ENCODE measurements around the gene G3BP2.

The G3BP2 gene

DNA sequence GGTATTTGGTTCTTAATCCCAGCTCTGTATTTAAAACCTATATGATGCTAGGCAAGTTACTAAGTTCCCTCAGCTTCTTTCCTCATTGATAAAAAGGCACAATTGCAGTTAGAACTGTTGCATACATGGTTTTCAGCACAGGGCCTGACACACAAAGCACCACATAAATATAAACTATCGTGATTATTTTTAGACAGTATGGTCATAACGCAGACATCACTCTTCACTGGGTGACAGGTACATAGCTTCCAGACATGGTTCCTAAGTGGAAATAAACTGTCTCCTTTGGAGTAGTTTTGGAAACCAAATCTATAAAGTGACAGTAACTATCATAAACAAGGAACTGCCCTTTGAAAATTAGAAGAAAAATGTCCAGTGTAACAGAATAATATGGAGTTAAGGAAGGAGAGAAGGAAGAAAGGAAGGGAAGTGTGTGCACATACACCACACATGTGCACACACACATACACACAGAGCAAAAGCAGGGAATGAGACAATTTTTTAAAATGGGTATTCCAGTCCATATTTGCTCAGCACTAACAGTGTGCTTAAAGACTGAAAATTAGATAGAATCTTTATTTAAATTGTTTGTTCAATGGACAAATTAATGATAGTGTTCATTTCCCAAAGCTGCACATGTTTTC, 12.5 kb upstream of the G3BP2 start:
- in situ Hi-C loops (cut with MboI; ENCODE audit: low sequenced_read_pairs, unreplicated experiment) = no loop called here
- TF ChIP-seq CTCF (IDR thresholded peaks at IDR 0.05; ENCODE audit: borderline replicate concordance, control extremely low read depth, extremely low read depth, insufficient read depth, missing control alignments) = no peak
- no peak for DNase-seq (ENCODE audit: low spot score)

GRCh38 chr4:75683482-75684155, 10.4 kb upstream of the G3BP2 start:
- no peak for DNase-seq (ENCODE audit: low spot score)
- TF ChIP-seq CTCF (IDR thresholded peaks at IDR 0.05; ENCODE audit: borderline replicate concordance, control extremely low read depth, extremely low read depth, insufficient read depth, missing control alignments) = no peak
- in situ Hi-C loops (cut with MboI; ENCODE audit: low sequenced_read_pairs, unreplicated experiment) = no loop called here

DNA sequence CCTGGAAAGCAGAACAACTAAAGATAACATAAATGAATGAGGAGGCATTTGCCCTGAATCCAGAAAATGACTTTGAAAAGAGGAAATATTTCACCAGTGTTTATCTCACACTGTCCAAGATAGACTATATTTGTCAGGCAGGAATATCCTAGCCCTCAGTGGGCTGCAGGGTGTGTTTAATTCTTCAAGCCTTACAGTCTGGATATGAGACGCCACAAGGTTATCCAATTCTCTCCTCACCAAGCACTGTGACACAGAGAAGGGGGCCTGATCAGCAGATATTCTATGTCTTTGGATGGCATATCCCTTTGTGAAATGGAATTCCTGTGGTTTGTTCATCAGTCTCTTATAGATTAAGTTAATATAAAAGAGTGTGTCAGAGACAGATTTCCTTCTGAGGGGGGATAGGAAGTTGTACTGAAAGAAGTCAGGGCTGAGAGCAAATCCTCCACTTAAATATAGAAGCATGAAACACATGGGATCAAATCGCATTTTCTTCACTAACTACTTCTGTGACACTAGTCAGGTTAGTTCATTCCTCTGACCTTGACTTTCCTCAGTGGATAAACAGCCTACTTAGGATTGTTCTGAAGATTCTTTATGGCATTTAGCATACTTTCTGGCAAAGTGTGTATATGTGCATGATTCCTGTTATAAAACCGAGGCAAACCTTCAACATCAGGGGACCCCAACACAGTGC, 6.8 kb upstream of the G3BP2 start:
- TF ChIP-seq CTCF (IDR thresholded peaks at IDR 0.05; ENCODE audit: borderline replicate concordance, control extremely low read depth, extremely low read depth, insufficient read depth, missing control alignments) = no peak
- DNase-seq (ENCODE audit: low spot score) = no peak
- in situ Hi-C loops (cut with MboI; ENCODE audit: low sequenced_read_pairs, unreplicated experiment) = no loop called here

- in situ Hi-C loops (cut with MboI; ENCODE audit: low sequenced_read_pairs, unreplicated experiment) = no loop called here
- no peak for DNase-seq (ENCODE audit: low spot score)
- no peak for TF ChIP-seq CTCF (IDR thresholded peaks at IDR 0.05; ENCODE audit: borderline replicate concordance, control extremely low read depth, extremely low read depth, insufficient read depth, missing control alignments)
Observed at GRCh38 chr4:75678965-75679364, 5.8 kb upstream of the G3BP2 start.

DNA sequence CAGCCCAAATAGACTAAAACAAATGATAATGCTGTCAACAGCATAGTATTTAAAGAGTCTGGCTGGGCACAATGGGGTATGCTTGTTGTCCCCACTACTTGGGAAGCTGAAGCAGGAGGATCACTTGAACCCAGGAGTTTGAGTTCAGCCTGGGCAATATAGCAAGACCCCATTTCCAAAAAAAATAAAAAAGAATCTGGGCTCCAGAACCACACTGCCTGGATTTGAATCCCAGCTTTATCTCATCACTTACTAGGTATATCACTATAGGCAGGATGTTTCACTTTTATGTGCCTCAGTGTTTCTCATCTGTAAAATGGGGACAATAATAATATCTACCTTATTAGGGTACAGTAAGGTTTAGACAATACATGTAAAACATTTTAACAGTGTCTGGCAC, 5.3 kb upstream of the G3BP2 start:
- DNase-seq (ENCODE audit: low spot score) = no peak
- in situ Hi-C loops (cut with MboI; ENCODE audit: low sequenced_read_pairs, unreplicated experiment) = no loop called here
- TF ChIP-seq CTCF (IDR thresholded peaks at IDR 0.05; ENCODE audit: borderline replicate concordance, control extremely low read depth, extremely low read depth, insufficient read depth, missing control alignments) = no peak

DNA sequence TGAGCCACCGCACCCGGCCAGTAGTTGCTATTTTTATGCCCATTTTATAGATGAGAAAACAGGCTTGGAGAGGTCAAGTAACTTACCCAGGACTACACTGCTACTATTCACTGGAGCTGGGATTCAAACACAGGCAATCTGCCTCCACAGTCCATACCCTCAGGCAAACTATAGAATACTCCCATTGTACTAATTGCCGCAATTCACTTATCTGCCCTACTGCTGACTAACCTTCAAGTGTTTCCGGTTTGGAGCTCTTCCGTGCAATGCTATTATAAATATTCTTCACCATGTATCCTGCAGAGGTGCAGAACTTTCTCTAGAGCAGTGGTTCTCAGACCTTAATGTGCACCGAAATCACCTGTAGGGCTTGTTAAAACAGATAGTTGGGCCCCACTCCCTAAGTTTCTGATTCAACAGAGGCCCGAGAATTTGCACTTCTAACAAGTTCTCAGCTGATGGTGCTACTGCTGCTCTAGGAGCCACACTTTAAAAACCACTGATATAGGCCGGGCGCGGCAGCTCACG, 1.9 kb upstream of the G3BP2 start:
- no peak for DNase-seq (ENCODE audit: low spot score)
- in situ Hi-C loops (cut with MboI; ENCODE audit: low sequenced_read_pairs, unreplicated experiment) = no loop called here
- no peak for TF ChIP-seq CTCF (IDR thresholded peaks at IDR 0.05; ENCODE audit: borderline replicate concordance, control extremely low read depth, extremely low read depth, insufficient read depth, missing control alignments)

Data from GM13976 (cell line).